Measurements from ENCODE around the gene APMAP. TPM values are rescaled to one million over a fixed set of nuclear protein-coding genes. Genes with fewer than 3 reads are reported as not detected.
"Not testable (repeated sequence)": the region's sequence is repeated elsewhere in the genome, so short reads cannot be mapped to it uniquely, and the experiment has no call there.

Gene APMAP
- polyA plus RNA-seq, 1 of the 3 experiments (the other 2 are of a cell fraction): 107 TPM

DNA sequence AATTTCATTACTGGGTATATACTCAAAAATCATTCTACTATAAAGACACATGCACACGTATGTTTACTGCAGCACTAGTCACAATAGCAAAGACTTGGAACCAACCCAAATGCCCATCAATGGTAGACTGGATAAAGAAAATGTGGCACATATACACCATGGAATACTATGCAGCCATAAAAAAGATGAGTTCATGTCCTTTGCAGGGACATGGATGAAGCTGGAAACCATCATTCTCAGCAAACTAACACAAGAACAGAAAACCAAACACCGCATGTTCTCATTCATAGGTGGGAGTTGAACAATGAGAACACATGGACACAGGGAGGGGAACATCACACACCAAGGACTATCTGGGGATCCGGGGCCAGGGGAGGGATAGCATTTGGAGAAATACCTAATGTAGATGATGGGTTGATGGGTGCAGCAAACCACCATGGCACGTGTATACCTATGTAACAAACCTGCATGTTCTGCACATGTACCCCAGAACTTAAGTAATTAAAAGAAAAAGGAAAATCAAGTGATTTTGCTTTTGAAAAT, 44.1 kb downstream of the APMAP start:
- H4K20me1 ChIP-seq (ENCODE audit: insufficient read depth); H2AFZ ChIP-seq (ENCODE audit: low read depth); H3K27me3 ChIP-seq (ENCODE audit: insufficient read depth); H3K4me1 ChIP-seq (ENCODE audit: control insufficient read depth in 1 of 2, insufficient read depth in 2 of 2, low read depth in 1 of 2, low read length in 1 of 2); H3K4me2 ChIP-seq; H3K4me3 ChIP-seq (ENCODE audit: low read depth in 2 of 2, low read length in 1 of 2); POLR2A ChIA-PET; DNase-seq; H3K9me3 ChIP-seq; H3K36me3 ChIP-seq (replicated peaks in 1 of 2; ENCODE audit: control insufficient read depth in 1 of 2, insufficient read depth in 2 of 2, low read length in 1 of 2); H3K9me2 ChIP-seq; H3K79me2 ChIP-seq (ENCODE audit: insufficient read depth); H3K27ac ChIP-seq (ENCODE audit: low read depth in 2 of 2, low read length in 1 of 2); H3F3A ChIP-seq (replicated peaks; ENCODE audit: insufficient read depth); H3K9ac ChIP-seq; CTCF ChIA-PET: not testable (repeated sequence)
- WGBS (ENCODE audit: low lambda C conversion rate): 23% methylated on average over 4 of the region's 4 CpGs

DNA sequence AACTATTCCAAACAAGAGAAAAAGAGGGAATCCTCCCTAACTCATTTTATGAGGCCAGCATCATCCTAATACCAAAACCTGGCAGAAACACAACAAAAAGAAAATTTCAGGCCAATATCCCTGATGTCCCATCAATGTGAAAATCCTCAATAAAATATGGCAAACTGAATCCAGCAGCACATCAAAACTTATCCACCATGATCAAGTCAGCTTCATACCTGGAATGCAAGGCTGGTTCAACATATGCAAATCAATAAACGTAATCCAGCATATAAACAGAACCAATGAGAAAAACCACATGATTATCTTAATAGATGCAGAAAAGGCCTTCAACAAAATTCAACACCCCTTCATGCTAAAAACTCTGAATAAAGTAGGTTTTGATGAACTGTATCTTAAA, 46.2 kb downstream of the APMAP start:
- CTCF ChIA-PET; H3K4me1 ChIP-seq (ENCODE audit: control insufficient read depth in 1 of 2, insufficient read depth in 2 of 2, low read depth in 1 of 2, low read length in 1 of 2); H3K9me2 ChIP-seq; H3K4me3 ChIP-seq (ENCODE audit: low read depth in 2 of 2, low read length in 1 of 2); H3K27me3 ChIP-seq (ENCODE audit: insufficient read depth); H3K9me3 ChIP-seq; POLR2A ChIA-PET; H3F3A ChIP-seq (replicated peaks; ENCODE audit: insufficient read depth); H3K4me2 ChIP-seq; H3K79me2 ChIP-seq (ENCODE audit: insufficient read depth); DNase-seq; H3K27ac ChIP-seq (ENCODE audit: low read depth in 2 of 2, low read length in 1 of 2); H2AFZ ChIP-seq (ENCODE audit: low read depth); H3K36me3 ChIP-seq (replicated peaks in 1 of 2; ENCODE audit: control insufficient read depth in 1 of 2, insufficient read depth in 2 of 2, low read length in 1 of 2); H4K20me1 ChIP-seq (ENCODE audit: insufficient read depth); H3K9ac ChIP-seq: not testable (repeated sequence)
- 0% methylated on average over 1 of the region's 1 CpG for WGBS (ENCODE audit: low lambda C conversion rate)

DNA sequence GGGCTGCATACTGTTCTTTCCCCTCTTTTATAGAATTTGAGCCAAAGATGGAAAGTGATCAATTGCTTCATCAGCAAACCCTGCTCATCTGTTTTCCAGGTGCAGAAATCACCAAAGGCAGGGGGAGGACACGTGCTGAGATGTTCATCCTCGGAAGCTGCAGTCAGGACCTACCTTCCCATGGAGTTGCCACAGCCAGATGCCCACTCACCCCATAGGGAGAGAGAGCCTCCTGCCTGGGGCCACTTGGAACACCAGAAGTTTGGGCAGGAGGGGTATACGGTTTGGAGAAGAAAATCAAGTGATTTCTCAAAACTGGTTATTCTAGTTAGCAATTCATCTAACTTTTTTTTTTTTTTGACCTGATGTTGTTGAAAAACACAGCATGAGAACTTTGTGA, 48.8 kb downstream of the APMAP start:
- H4K20me1 ChIP-seq (ENCODE audit: insufficient read depth): no peaks in the 10 kb centered on the region
- H3K9me2 ChIP-seq: no peaks in the 10 kb centered on the region
- H3K27ac ChIP-seq (ENCODE audit: low read depth in 2 of 2, low read length in 1 of 2): no peak overlapping the region
- H3K4me1 ChIP-seq (ENCODE audit: control insufficient read depth in 1 of 2, insufficient read depth in 2 of 2, low read depth in 1 of 2, low read length in 1 of 2): no peaks in the 10 kb centered on the region
- H3K9ac ChIP-seq: no peak overlapping the region
- H2AFZ ChIP-seq (ENCODE audit: low read depth): no peak overlapping the region
- H3K4me3 ChIP-seq (ENCODE audit: low read depth in 2 of 2, low read length in 1 of 2): no peak overlapping the region
- TF ChIP-seq MEF2A (IDR thresholded peaks at IDR 0.05; ENCODE audit: borderline replicate concordance, low read depth) (no peak), RXRA (IDR thresholded peaks at IDR 0.05; ENCODE audit: borderline replicate concordance, low read depth) (no peak), TCF12 (IDR thresholded peaks at IDR 0.05) (no peak), POLR2AphosphoS5 (IDR thresholded peaks at IDR 0.05; ENCODE audit: low read depth, low read length) (no peak), RFX5 (IDR thresholded peaks at IDR 0.05; ENCODE audit: low read length) (no peak), GABPA (IDR thresholded peaks at IDR 0.05; ENCODE audit: low read depth) (no peak), CHD2 (IDR thresholded peaks at IDR 0.05; ENCODE audit: low read length, partially characterized antibody) (no peak), JUND (IDR thresholded peaks at IDR 0.05) (no peak), FOXJ3 (CRISPR knock-in tag; IDR thresholded peaks at IDR 0.05) (no peak), SIN3A (IDR thresholded peaks at IDR 0.05; ENCODE audit: borderline replicate concordance, low read depth, low read length) (no peak)
- TF ChIP-seq, protein P1, sequence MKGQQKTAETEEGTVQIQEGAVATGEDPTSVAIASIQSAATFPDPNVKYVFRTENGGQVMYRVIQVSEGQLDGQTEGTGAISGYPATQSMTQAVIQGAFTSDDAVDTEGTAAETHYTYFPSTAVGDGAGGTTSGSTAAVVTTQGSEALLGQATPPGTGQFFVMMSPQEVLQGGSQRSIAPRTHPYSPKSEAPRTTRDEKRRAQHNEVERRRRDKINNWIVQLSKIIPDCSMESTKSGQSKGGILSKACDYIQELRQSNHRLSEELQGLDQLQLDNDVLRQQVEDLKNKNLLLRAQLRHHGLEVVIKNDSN (IDR thresholded peaks at IDR 0.05; ENCODE audit: borderline replicate concordance, low read depth): no peak
- TF ChIP-seq, protein P2, sequence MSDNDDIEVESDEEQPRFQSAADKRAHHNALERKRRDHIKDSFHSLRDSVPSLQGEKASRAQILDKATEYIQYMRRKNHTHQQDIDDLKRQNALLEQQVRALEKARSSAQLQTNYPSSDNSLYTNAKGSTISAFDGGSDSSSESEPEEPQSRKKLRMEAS (IDR thresholded peaks at IDR 0.05; ENCODE audit: low read depth): no peak
- TF ChIP-seq, protein P3, sequence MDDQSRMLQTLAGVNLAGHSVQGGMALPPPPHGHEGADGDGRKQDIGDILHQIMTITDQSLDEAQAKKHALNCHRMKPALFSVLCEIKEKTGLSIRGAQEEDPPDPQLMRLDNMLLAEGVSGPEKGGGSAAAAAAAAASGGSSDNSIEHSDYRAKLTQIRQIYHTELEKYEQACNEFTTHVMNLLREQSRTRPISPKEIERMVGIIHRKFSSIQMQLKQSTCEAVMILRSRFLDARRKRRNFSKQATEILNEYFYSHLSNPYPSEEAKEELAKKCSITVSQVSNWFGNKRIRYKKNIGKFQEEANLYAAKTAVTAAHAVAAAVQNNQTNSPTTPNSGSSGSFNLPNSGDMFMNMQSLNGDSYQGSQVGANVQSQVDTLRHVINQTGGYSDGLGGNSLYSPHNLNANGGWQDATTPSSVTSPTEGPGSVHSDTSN (IDR thresholded peaks at IDR 0.05): no peak
- WGBS (ENCODE audit: low lambda C conversion rate): 3% methylated on average over 3 of the region's 3 CpGs
- no peak overlapping the region for H3K4me2 ChIP-seq
- H3K9me3 ChIP-seq: no peaks in the 10 kb centered on the region
- no peaks in the 10 kb centered on the region for H3K79me2 ChIP-seq (ENCODE audit: insufficient read depth)
- POLR2A ChIA-PET: no interaction called here
- no peaks in the 10 kb centered on the region for H3F3A ChIP-seq (replicated peaks; ENCODE audit: insufficient read depth)
- no peaks in the 10 kb centered on the region for H3K36me3 ChIP-seq (replicated peaks in 1 of 2; ENCODE audit: control insufficient read depth in 1 of 2, insufficient read depth in 2 of 2, low read length in 1 of 2)
- CTCF ChIA-PET: interaction anchor here (3.2 kb wide), 1 partner anchor 13 kb away, joined by 12 read pairs; no protein-coding TSS in a partner anchor
- no peaks in the 10 kb centered on the region for H3K27me3 ChIP-seq (ENCODE audit: insufficient read depth)
- no peak for DNase-seq
